ENCODE measurements around the gene SMIM8.

GRCh38 chr6:87378947-87379346, 56.6 kb downstream of the SMIM8 start:
- TF ChIP-seq CTCF (IDR thresholded peaks at IDR 0.05; ENCODE audit: poor library complexity) (no peak), EZH2phosphoT487 (IDR thresholded peaks at IDR 0.05; ENCODE audit: low read depth, severe bottlenecking, unreplicated experiment) (no peak), EZH2 (IDR thresholded peaks at IDR 0.05; ENCODE audit: borderline replicate concordance) (no peak)

All from hepatocyte (in vitro differentiated cells).